GM23338 (cell line): Measurements from ENCODE around the gene SDC3. TPM values are rescaled to one million over a fixed set of nuclear protein-coding genes. Genes with fewer than 3 reads are reported as not detected.

Experiments used
- ATAC-seq: fragments of 200-7000 bp; cut with Tn5 transposase; 3 replicates; pipeline ENCODE4 v1.9.1; 2020
- DNase-seq: peaks from one replicate; pipeline ENCODE4 v3.0.0-alpha.2; 2015; ENCODE audit warnings: low spot score
- H2AFZ ChIP-seq: fragments of 200-600 bp; sonication (generic); 2 replicates; pipeline ENCODE4 v1.8.0; 2016; ENCODE audit warnings: antibody characterized with exemption, mild to moderate bottlenecking, moderate library complexity
- H3F3A ChIP-seq: fragments of 200-600 bp; sonication (generic); replicated peaks from 2 replicates; pipeline ENCODE4 v1.8.0; 2017; ENCODE audit warnings: antibody characterized with exemption, mixed run types, low read depth
- H3K27ac ChIP-seq: fragments of 200-600 bp; sonication (generic); 2 replicates; pipeline ENCODE4 v1.6.1; 2016; ENCODE audit warnings: low read depth
- H3K27me3 ChIP-seq: fragments of 200-600 bp; sonication (generic); 2 replicates; pipeline ENCODE4 v1.8.0; 2016; ENCODE audit warnings: mild to moderate bottlenecking, mixed run types, moderate library complexity; ENCODE audit not compliant: insufficient read depth
- H3K36me3 ChIP-seq: fragments of 200-600 bp; sonication (generic); 2 replicates; pipeline ENCODE4 v1.8.0; 2016; ENCODE audit warnings: mild to moderate bottlenecking; ENCODE audit not compliant: insufficient read depth
- H3K4me1 ChIP-seq: fragments of 200-600 bp; sonication (generic); 2 replicates; pipeline ENCODE4 v1.8.0; 2016; ENCODE audit warnings: mild to moderate bottlenecking, moderate library complexity; ENCODE audit not compliant: insufficient read depth
- H3K4me2 ChIP-seq: fragments of 200-600 bp; sonication (generic); 2 replicates; pipeline ENCODE4 v1.7.1; 2017; ENCODE audit warnings: mixed run types
- H3K4me3 ChIP-seq: fragments of 200-600 bp; sonication (generic); 2 replicates; pipeline ENCODE4 v1.6.1; 2016; ENCODE audit warnings: mixed run types
- H3K79me2 ChIP-seq: fragments of 200-600 bp; sonication (generic); replicated peaks from 2 replicates; pipeline ENCODE4 v1.8.0; 2017; ENCODE audit warnings: mild to moderate bottlenecking; ENCODE audit not compliant: insufficient read depth
- H3K9me2 ChIP-seq: fragments of 200-600 bp; sonication (generic); 2 replicates; pipeline ENCODE4 v1.8.0; 2017; ENCODE audit not compliant: insufficient read depth
- H4K20me1 ChIP-seq: fragments of 200-600 bp; sonication (generic); replicated peaks from 2 replicates; pipeline ENCODE4 v1.8.0; 2017; ENCODE audit warnings: mild to moderate bottlenecking; ENCODE audit not compliant: insufficient read depth
- H3K27ac Mint-ChIP-seq: 2 replicates; pipeline ENCODE4 v1.8.0; 2020; ENCODE audit warnings: inconsistent platforms, mild to moderate bottlenecking, moderate library complexity, mixed read lengths
- H3K27me3 Mint-ChIP-seq: 3 replicates; pipeline ENCODE4 v1.8.0; 2022; ENCODE audit warnings: low read depth, mild to moderate bottlenecking, moderate library complexity, mixed read lengths, inconsistent platforms; ENCODE audit not compliant: insufficient read depth, poor library complexity
- H3K36me3 Mint-ChIP-seq: 3 replicates; pipeline ENCODE4 v1.8.0; 2021; ENCODE audit warnings: low read depth, mild to moderate bottlenecking, inconsistent platforms, moderate library complexity, mixed read lengths
- H3K4me1 Mint-ChIP-seq: 3 replicates; pipeline ENCODE4 v1.8.0; 2020; ENCODE audit warnings: mild to moderate bottlenecking, inconsistent platforms, mixed read lengths
- H3K4me3 Mint-ChIP-seq: 3 replicates; pipeline ENCODE4 v1.8.0; 2021; ENCODE audit warnings: moderate library complexity, mild to moderate bottlenecking, inconsistent platforms, mixed read lengths
- H3K9me3 Mint-ChIP-seq: 3 replicates; pipeline ENCODE4 v1.8.0; 2020; ENCODE audit warnings: moderate library complexity, mild to moderate bottlenecking, inconsistent platforms, mixed read lengths
- CTCF ChIP-seq, 2 experiments: fragments of 200-600 bp in 1 of 2; sonication (generic) in 1 of 2; conservative IDR thresholded peaks; 2 replicates each; pipeline versions ENCODE4 v1.5.1 to v1.6.1; 2016 to 2017; ENCODE audit warnings: antibody characterized with exemption in 2 of 2, low read depth in 2 of 2, mild to moderate bottlenecking in 2 of 2, moderate library complexity in 1 of 2
- EZH2 ChIP-seq: fragments of 200-600 bp; sonication (generic); IDR thresholded peaks from one replicate; pipeline ENCODE4 v1.8.0; 2017; ENCODE audit warnings: antibody characterized with exemption, mild to moderate bottlenecking, low read depth; ENCODE audit not compliant: unreplicated experiment
- EZH2phosphoT487 ChIP-seq: fragments of 200-600 bp; sonication (generic); IDR thresholded peaks from one replicate; pipeline ENCODE4 v1.8.1; 2018; ENCODE audit warnings: antibody characterized with exemption; ENCODE audit not compliant: unreplicated experiment
- NANOG ChIP-seq: IDR thresholded peaks from 2 replicates; pipeline ENCODE4 v1.6.1; 2016; ENCODE audit warnings: antibody characterized with exemption, borderline replicate concordance
- ZNF462 ChIP-seq: fragments of 250-450 bp; sonication (Bioruptor Pico); IDR thresholded peaks from 2 replicates; pipeline ENCODE4 v1.5.0; 2020; ENCODE audit warnings: mild to moderate bottlenecking, moderate library complexity
- polyA plus RNA-seq: library from polyadenylated mRNA; unstranded; fragments of >200 nt; fragmentation: Nextera tagmentation; extraction: Ambion mirVana; gene quantifications from 2 replicates; pipeline ENCODE4 v1.2.1, GENCODE V29; 2016
- total RNA-seq: library from RNA; depleted of rRNA; stranded (reverse); fragments of >200 nt; shearing (Covaris generic); gene quantifications from 2 replicates; pipeline ENCODE4 v1.2.3, GENCODE V29; 2014

SDC3 gene
- total and polyA plus RNA-seq, 2 experiments from 2014 or later = 5.2 to 29.7 TPM

GRCh38 chr1:30878016-30878415 lies 30.5 kb downstream of the SDC3 start (continued):
- TF ChIP-seq CTCF (conservative IDR thresholded peaks at IDR 0.05; ENCODE audit: low read depth in 2 of 2) = no peak
- TF ChIP-seq ZNF462 = no peak
- no peak for TF ChIP-seq EZH2phosphoT487
- no peak for TF ChIP-seq EZH2

GRCh38 chr1:30877205-30877912 lies 31.2 kb downstream of the SDC3 start:
- Mint-ChIP-seq H3K4me1 (peaks cover 44% of the 10 kb centered on the region), H3K36me3 (peaks cover 30% of the 10 kb centered on the region), H3K27ac (peak overlapping the region; percentile 66), H3K27me3 (peaks cover 24% of the 10 kb centered on the region), H3K4me3 (no peak overlapping the region), H3K9me3 (peaks cover 11% of the 10 kb centered on the region)
- H3K27ac ChIP-seq = no peak overlapping the region; the same call in 1 of the 2 replicates
- peaks cover 8% of the 10 kb centered on the region; the same call in 1 of the 2 replicates for H3K36me3 ChIP-seq
- no peaks in the 10 kb centered on the region; the same call in 1 of the 2 replicates for H4K20me1 ChIP-seq
- H3K4me1 ChIP-seq = peaks cover 17% of the 10 kb centered on the region; the same call in 1 of the 2 replicates
- peak; percentile 10; the same call in 1 of the 3 replicates for ATAC-seq
- H3K4me3 ChIP-seq = no peak overlapping the region
- no peaks in the 10 kb centered on the region for H3K27me3 ChIP-seq
- H3F3A ChIP-seq = no peaks in the 10 kb centered on the region
- H3K9me2 ChIP-seq = no peaks in the 10 kb centered on the region
- no peaks in the 10 kb centered on the region for H3K79me2 ChIP-seq
- peak overlapping the region; percentile 55; the same call in 1 of the 2 replicates for H3K4me2 ChIP-seq
- H2AFZ ChIP-seq = no peak overlapping the region
- DNase-seq = peak; percentile 43
- no peak for TF ChIP-seq NANOG
